Activated CD4-positive, alpha-beta T cell treated with anti-CD3 and anti-CD28 coated beads, Interleukin-2, amount 50 U/mL, for 16 hours (primary cell): ENCODE data around the gene NRIP2.

Source experiments
- DNase-seq: peaks from one replicate; pipeline ENCODE4 v3.0.0-alpha.2; 2020

Gene NRIP2

GRCh38 chr12:2804393-2805142 lies 30.3 kb downstream of the NRIP2 start:
- no peak for DNase-seq

- no peak for DNase-seq
These were observed 31.0 kb downstream of the NRIP2 start for GRCh38 chr12:2803635-2804392.

GRCh38 chr12:2801044-2801783 lies 33.6 kb downstream of the NRIP2 start:
- no peak for DNase-seq

GRCh38 chr12:2800046-2800570 lies 34.7 kb downstream of the NRIP2 start:
- DNase-seq, result no peak

GRCh38 chr12:2797721-2798418 lies 37.0 kb downstream of the NRIP2 start:
- no peak for DNase-seq

- DNase-seq, result no peak
These were observed 38.6 kb downstream of the NRIP2 start for GRCh38 chr12:2796187-2796666.

- DNase-seq, result peak; percentile 66
These were observed 39.3 kb downstream of the NRIP2 start for GRCh38 chr12:2795291-2796186.

- DNase-seq, result peak; percentile 91
These were observed 40.0 kb downstream of the NRIP2 start, which contains the start of gene FKBP4 for GRCh38 chr12:2794736-2795289. FKBP4 (plus strand) TSS chr12:2794970; CDS start chr12:2795140, 170 bp downstream.

- peak; percentile 21 for DNase-seq
These were observed 40.6 kb downstream of the NRIP2 start for GRCh38 chr12:2794191-2794735.

- no peak for DNase-seq
These were observed 41.3 kb downstream of the NRIP2 start for GRCh38 chr12:2793561-2793960.

- no peak for DNase-seq
These were observed 41.9 kb downstream of the NRIP2 start for GRCh38 chr12:2792671-2793500.

GRCh38 chr12:2791089-2791488 lies 43.7 kb downstream of the NRIP2 start:
- no peak for DNase-seq

GRCh38 chr12:2785017-2785416 lies 49.8 kb downstream of the NRIP2 start:
- no peak for DNase-seq

GRCh38 chr12:2783936-2784600 lies 50.8 kb downstream of the NRIP2 start:
- DNase-seq, result peak; percentile 37

GRCh38 chr12:2779281-2779680 lies 55.6 kb downstream of the NRIP2 start:
- no peak for DNase-seq

- DNase-seq, result no peak
These were observed 58.6 kb downstream of the NRIP2 start for GRCh38 chr12:2776129-2776806.

GRCh38 chr12:2775431-2775830 lies 59.4 kb downstream of the NRIP2 start:
- no peak for DNase-seq
